ENCODE measurements around the gene MOK. TPM values are rescaled to one million over a fixed set of nuclear protein-coding genes. Genes with fewer than 3 reads are reported as not detected.

The MOK gene
- polyA plus RNA-seq, 1 donor from 2014 or later = 63.6 TPM

GRCh38 chr14:102182190-102182589, 122.8 kb downstream of the MOK start:
- Histone ChIP-seq H3K27me3 (ENCODE audit: insufficient read depth, low read depth, low read length) (no peaks in the 10 kb centered on the region), H3K9me3 (ENCODE audit: low read length) (no peaks in the 10 kb centered on the region), H3K27ac (ENCODE audit: low read length) (no peak overlapping the region), H3K9ac (ENCODE audit: low read length) (no peak overlapping the region), H3K4me3 (ENCODE audit: low read length) (no peak overlapping the region), H3K79me2 (replicated peaks; ENCODE audit: insufficient read depth, low read length) (peaks cover 29% of the 10 kb centered on the region), H3K36me3 (ENCODE audit: insufficient read depth, low read length) (no peaks in the 10 kb centered on the region), H3K9me2 (ENCODE audit: insufficient read depth, low read length) (no peaks in the 10 kb centered on the region), H4K20me1 (ENCODE audit: insufficient read depth) (no peaks in the 10 kb centered on the region), H3F3A (ENCODE audit: insufficient read depth, low read length, poor library complexity, severe bottlenecking) (peaks cover 10% of the 10 kb centered on the region), H3K4me2 (ENCODE audit: low read length) (no peak overlapping the region), H2AFZ (ENCODE audit: low read depth, low read length) (no peak overlapping the region)
- TF ChIP-seq SMC3 (conservative IDR thresholded peaks at IDR 0.05; ENCODE audit: poor library complexity) = no peak
- no peak for TF ChIP-seq TAF1 (IDR thresholded peaks at IDR 0.05; ENCODE audit: low read depth)
- TF ChIP-seq RAD21 (conservative IDR thresholded peaks at IDR 0.05) = no peak
- TF ChIP-seq REST (IDR thresholded peaks at IDR 0.05; ENCODE audit: borderline replicate concordance) = no peak
- TF ChIP-seq EZH2 (IDR thresholded peaks at IDR 0.05; ENCODE audit: borderline replicate concordance, insufficient read depth, low read length, poor library complexity, severe bottlenecking) = no peak

- peaks cover 10% of the 10 kb centered on the region for H3F3A ChIP-seq (ENCODE audit: insufficient read depth, low read length, poor library complexity, severe bottlenecking)
- no peaks in the 10 kb centered on the region for H4K20me1 ChIP-seq (ENCODE audit: insufficient read depth)
- peaks cover 25% of the 10 kb centered on the region for H3K79me2 ChIP-seq (replicated peaks; ENCODE audit: insufficient read depth, low read length)
- no peak for TF ChIP-seq MXI1 (conservative IDR thresholded peaks at IDR 0.05; ENCODE audit: poor library complexity, severe bottlenecking)
- no peak for TF ChIP-seq CTCF (IDR thresholded peaks at IDR 0.05; ENCODE audit: poor library complexity, severe bottlenecking)
- no peak for TF ChIP-seq POLR2AphosphoS5 (IDR thresholded peaks at IDR 0.05)
- H3K9me2 ChIP-seq (ENCODE audit: insufficient read depth, low read length) = no peaks in the 10 kb centered on the region
- H3K27ac ChIP-seq (ENCODE audit: low read length) = no peak overlapping the region
- H3K9ac ChIP-seq (ENCODE audit: low read length) = no peak overlapping the region
- H3K27me3 ChIP-seq (ENCODE audit: insufficient read depth, low read depth, low read length) = no peaks in the 10 kb centered on the region
- H3K9me3 ChIP-seq (ENCODE audit: low read length) = no peaks in the 10 kb centered on the region
- H3K4me3 ChIP-seq (ENCODE audit: low read length) = no peak overlapping the region
- H3K36me3 ChIP-seq (ENCODE audit: insufficient read depth, low read length) = no peaks in the 10 kb centered on the region
- H3K4me2 ChIP-seq (ENCODE audit: low read length) = no peak overlapping the region
- H2AFZ ChIP-seq (ENCODE audit: low read depth, low read length) = no peak overlapping the region
Measured at GRCh38 chr14:102181187-102181586, 123.8 kb downstream of the MOK start.

- no peak overlapping the region for H3K27ac ChIP-seq (ENCODE audit: low read length)
- H2AFZ ChIP-seq (ENCODE audit: low read depth, low read length) = no peak overlapping the region
- H3K36me3 ChIP-seq (ENCODE audit: insufficient read depth, low read length) = no peaks in the 10 kb centered on the region
- TF ChIP-seq MXI1 (conservative IDR thresholded peaks at IDR 0.05; ENCODE audit: poor library complexity, severe bottlenecking) (no peak), RAD21 (conservative IDR thresholded peaks at IDR 0.05) (no peak), CTCF (IDR thresholded peaks at IDR 0.05; ENCODE audit: poor library complexity, severe bottlenecking) (no peak), SMC3 (conservative IDR thresholded peaks at IDR 0.05; ENCODE audit: poor library complexity) (no peak)
- H3K9me3 ChIP-seq (ENCODE audit: low read length) = no peaks in the 10 kb centered on the region
- H3K27me3 ChIP-seq (ENCODE audit: insufficient read depth, low read depth, low read length) = no peaks in the 10 kb centered on the region
- no peak overlapping the region for H3K9ac ChIP-seq (ENCODE audit: low read length)
- no peaks in the 10 kb centered on the region for H4K20me1 ChIP-seq (ENCODE audit: insufficient read depth)
- no peaks in the 10 kb centered on the region for H3K9me2 ChIP-seq (ENCODE audit: insufficient read depth, low read length)
- H3K79me2 ChIP-seq (replicated peaks; ENCODE audit: insufficient read depth, low read length) = peaks cover 25% of the 10 kb centered on the region
- H3F3A ChIP-seq (ENCODE audit: insufficient read depth, low read length, poor library complexity, severe bottlenecking) = peaks cover 8% of the 10 kb centered on the region
- H3K4me3 ChIP-seq (ENCODE audit: low read length) = no peak overlapping the region
- no peak overlapping the region for H3K4me2 ChIP-seq (ENCODE audit: low read length)
Measured at GRCh38 chr14:102180248-102180998, 124.5 kb downstream of the MOK start.

Data from neural cell (in vitro differentiated cells).